ENCODE results near the gene SLC19A1.

Gene SLC19A1

DNA sequence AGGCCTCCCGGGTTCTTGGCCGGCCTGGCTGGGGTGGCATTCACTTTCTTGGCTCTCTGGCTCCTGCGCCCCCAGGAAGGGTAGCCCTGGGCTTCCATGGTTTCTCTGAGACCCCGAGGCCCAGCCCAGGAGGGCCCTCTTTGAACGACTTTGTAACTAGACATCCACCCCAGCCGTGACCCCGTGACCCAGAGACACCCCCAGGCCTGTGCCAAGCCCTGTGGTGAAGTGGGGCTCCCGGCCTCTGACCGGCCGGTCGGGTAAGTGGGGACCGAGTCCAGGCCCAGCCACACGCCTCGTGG is 73.3 kb downstream of the SLC19A1 start:
- DNase-seq (ENCODE audit: low read depth in 2 of 2, low spot score in 1 of 2): no peak

DNA sequence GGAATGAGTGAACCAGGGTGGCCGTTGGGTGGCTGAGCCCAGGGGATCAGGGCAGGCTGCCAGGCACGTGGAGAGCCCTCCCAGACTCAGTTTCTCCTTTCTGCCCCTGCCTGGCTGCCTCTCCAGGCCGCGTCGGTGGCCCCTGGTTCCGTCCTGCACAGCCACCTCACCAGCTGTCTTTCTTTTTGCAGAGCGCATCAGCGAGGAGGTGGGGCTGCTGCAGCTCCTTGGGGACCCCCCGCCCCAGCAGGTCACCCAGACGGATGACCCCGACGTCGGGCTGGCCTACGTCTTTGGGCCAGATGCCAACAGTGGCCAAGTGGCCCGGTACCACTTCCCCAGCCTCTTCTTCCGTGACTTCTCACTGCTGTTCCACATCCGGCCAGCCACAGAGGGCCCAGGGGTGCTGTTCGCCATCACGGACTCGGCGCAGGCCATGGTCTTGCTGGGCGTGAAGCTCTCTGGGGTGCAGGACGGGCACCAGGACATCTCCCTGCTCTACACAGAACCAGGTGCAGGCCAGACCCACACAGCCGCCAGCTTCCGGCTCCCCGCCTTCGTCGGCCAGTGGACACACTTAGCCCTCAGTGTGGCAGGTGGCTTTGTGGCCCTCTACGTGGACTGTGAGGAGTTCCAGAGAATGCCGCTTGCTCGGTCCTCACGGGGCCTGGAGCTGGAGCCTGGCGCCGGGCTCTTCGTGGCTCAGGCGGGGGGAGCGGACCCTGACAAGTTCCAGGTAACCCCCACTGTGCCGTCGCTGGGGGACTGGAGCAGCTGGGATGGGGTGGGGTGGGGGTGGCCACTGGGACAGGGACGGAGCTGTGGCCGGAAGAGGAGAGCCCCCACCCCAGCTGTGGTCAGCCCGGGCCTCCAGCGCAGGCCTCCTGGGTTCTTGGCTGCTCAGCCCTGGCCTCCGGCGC is 73.9 kb downstream of the SLC19A1 start:
- no peak for DNase-seq (ENCODE audit: low read depth in 2 of 2, low spot score in 1 of 2)

GRCh38 chr21:45467221-45467779 is 74.9 kb downstream of the SLC19A1 start:
- DNase-seq (ENCODE audit: low read depth in 2 of 2, low spot score in 1 of 2): no peak

DNA sequence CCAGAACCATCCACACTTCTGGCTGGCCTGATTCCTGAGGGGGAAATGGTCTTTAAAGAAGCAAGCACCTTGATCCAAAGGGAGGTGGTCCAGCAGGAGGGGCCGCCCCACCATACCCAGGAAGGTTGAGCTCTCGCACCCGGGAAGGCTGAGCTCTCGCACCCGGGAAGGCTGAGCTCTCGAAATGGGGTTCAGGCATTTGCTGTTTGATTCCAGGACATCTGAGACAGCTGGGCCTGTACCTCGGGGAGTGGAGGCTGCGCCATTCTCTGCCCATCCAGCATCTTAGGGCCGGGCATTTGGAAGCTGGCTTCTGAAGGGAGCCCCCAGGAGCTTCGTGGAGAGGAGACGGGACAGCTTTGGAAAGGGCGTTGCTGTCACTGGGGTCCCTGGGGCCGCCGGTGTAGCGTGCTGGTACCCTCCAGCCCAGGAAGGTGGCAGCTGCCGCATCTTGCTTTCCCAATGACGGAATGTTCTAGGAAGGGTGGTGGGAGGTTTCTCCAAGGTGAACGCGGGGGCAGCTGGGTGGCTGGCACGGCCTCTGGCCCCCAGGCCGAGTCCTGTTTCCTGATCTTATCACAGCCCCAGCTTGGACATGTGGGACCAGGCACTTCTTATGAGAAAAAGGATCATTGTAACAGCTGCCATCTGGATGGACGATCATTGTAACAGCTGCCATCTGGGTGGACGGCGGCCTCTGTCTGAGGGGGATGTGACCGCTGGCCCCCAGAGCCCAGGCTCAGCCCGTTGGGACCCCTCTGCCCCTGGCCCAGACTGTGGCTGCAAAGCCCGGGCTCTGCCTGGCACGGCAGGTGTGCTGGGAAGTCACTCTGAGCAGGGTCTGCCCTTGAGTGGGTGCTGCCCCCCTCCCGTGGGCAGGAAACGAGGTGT is 75.7 kb downstream of the SLC19A1 start:
- no peak for DNase-seq (ENCODE audit: low read depth in 2 of 2, low spot score in 1 of 2)

- DNase-seq (ENCODE audit: low read depth in 2 of 2, low spot score in 1 of 2): no peak
Measured at GRCh38 chr21:45465611-45466329, 76.5 kb downstream of the SLC19A1 start.

GRCh38 chr21:45465105-45465504 is 77.1 kb downstream of the SLC19A1 start:
- no peak for DNase-seq (ENCODE audit: low read depth in 2 of 2, low spot score in 1 of 2)

DNA sequence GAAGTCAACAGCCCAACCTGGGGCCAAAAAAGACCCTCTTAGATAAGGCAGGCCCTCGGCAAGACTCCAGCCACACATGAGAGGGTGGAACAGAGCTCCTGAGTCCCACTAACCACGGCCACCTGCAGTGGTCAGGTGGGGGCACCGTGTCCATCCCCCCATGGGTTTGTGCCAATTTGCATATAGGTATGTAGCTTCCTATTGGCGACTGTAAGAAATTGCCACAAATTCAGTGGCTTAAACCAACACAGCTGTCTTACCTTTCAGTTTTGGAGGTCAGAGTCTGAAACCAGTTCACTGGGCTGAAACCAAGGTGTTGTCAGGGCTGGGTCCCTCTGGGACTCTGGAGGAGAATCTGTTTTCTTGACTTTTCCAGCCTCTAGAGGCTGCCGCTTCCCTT is 77.9 kb downstream of the SLC19A1 start:
- DNase-seq (ENCODE audit: low read depth in 2 of 2, low spot score in 1 of 2): no peak

GRCh38 chr21:45463871-45464270 is 78.4 kb downstream of the SLC19A1 start:
- DNase-seq (ENCODE audit: low read depth in 2 of 2, low spot score in 1 of 2): no peak

DNA sequence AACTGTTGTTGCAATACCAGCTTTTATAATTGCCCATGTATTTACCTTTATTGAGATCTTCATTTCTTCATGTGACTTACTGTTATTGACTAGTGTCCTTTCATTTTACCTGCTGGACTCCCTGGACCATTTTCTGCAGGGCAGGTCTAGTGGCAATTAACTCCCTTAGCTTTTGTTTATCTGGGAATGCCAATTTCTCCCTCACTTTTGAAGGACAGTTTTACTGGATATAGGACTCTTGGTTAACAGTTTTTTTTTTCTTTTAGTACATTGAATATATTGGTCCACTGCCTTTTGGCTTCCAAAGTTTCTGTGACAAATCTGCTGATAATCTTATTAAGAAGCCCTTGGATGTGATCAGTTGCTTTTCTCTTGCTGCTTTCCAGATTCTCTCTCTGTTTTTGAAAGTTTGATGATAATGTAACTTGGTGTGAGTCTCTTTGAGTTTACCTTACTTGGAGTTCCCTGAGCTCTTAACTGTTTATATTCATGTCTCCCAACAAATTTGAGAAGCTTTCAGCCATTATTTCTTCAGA is 80.4 kb downstream of the SLC19A1 start:
- no peak for DNase-seq (ENCODE audit: low read depth in 2 of 2, low spot score in 1 of 2)

DNA sequence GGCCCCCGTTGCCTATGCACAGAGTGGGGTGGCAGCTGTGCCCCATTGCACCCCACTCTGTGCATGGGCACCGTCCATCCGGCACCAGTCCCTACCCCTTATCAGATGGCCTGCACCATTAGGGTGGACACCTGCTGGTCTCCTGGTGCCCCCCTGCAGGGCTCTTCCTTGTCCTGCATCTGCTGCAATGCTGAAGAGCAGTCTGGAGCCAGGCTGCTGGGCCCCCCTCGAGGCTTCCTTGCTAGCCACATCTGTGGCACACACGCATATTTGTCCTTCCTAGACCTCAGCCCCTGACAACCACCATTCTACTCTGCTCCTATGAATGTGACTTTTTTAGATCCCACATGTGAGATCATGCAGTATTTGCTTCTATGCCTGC is 80.9 kb downstream of the SLC19A1 start:
- DNase-seq (ENCODE audit: low read depth in 2 of 2, low spot score in 1 of 2): no peak

DNA sequence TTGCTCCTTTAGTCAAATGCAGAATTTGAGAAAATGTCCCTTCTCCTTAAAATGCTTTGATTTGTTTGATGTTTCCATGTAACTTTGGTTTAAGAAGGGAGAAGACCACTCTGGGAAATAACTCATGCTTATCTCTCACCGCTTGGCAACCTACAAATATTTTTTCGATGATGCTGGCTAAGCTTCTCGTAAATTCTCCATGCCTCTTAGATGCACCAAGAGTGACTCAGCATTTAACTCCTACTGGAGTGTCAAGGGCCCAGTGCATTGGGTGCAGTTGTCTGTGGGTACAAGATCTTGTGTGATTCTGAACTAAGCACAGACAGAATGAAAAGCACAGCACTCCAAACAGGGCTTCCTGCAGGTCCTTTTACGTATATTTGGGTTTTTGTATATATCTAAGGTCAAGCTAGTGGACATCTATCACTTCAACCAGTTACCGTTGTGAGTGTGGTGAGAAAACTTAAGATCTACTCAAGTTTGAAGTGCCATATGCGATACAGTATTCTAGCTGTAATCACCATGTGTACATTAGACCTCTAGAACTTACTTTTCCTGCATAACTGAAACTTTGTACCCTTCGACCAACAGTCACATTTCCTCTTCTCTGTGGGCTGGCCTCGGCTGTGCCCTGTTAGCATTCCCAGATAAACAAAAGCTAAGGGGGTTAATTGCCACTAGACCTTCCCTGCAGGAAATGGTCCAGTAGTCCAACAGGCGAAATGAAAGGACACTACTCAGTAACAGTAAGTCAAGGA is 81.5 kb downstream of the SLC19A1 start:
- no peak for DNase-seq (ENCODE audit: low read depth in 2 of 2, low spot score in 1 of 2)

DNA sequence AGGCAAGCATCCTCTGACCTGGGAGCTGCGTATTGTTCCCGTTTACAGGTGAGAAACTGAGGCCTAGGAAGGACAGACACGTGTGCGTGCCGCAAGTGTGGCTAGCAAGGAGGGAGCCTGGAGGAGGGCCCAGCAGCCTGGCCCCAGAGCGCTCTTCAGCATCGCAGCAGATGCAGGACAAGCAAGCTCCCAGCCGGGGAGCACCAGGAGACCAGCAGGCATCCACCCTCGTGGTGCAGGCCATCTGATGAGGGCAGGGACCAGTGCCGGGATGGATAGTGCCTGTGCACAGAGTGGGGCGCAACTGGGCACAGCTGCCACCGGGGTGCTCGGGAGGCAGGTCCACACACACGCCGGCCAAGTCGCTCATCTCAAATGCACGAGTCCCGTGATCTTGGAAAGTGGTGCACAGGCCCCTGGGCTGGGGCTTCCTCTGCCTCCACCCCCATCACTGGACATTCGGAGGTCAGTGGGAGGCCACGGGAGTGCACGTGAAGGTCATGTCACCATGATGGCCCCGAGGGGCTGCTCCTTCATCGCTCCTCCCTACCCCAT is 82.2 kb downstream of the SLC19A1 start:
- DNase-seq (ENCODE audit: low read depth in 2 of 2, low spot score in 1 of 2): no peak

- DNase-seq (ENCODE audit: low read depth in 2 of 2, low spot score in 1 of 2): no peak
Measured at GRCh38 chr21:45459171-45460010, 82.8 kb downstream of the SLC19A1 start.

- DNase-seq (ENCODE audit: low read depth in 2 of 2, low spot score in 1 of 2): no peak
Measured at GRCh38 chr21:45458281-45459170, 83.7 kb downstream of the SLC19A1 start.

GRCh38 chr21:45457832-45458172 is 84.4 kb downstream of the SLC19A1 start:
- DNase-seq (ENCODE audit: low read depth in 2 of 2, low spot score in 1 of 2): no peak

- no peak for DNase-seq (ENCODE audit: low read depth in 2 of 2, low spot score in 1 of 2)
Measured at GRCh38 chr21:45457161-45457831, 84.9 kb downstream of the SLC19A1 start.

DNA sequence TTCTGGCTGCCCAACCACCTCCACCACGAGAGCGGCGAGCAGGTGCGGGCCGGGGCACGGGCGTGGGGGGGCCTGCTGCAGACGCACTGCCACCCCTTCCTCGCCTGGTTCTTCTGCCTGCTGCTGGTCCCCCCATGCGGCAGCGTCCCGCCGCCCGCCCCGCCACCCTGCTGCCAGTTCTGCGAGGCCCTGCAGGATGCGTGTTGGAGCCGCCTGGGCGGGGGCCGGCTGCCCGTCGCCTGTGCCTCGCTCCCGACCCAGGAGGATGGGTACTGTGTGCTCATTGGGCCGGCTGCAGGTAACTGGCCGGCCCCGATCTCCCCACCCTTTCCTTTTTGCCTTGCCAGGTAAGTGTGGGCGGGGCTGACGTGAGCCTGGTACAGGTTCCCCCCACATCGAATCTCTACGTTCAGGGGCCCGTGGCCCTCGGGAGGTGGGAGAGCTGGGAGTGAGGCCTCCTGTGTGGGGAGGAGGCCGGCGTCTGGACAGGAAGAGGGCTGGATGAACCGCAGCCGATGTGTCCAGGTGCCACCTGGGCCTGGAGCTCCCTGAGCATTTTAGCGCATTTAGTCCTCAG is 85.6 kb downstream of the SLC19A1 start:
- DNase-seq (ENCODE audit: low read depth in 2 of 2, low spot score in 1 of 2): no peak

Measured in stimulated activated CD8-positive, alpha-beta memory T cell treated with anti-CD3 and anti-CD28 coated beads, Interleukin-4, amount 100 ng/mL, for 1 hour (primary cell).